ENCODE data around the gene CD99.

- TF ChIP-seq CTCF (IDR thresholded peaks at IDR 0.05) (no peak), POLR2A (IDR thresholded peaks at IDR 0.05) (no peak)
Observed at GRCh38 chrX:2718821-2719220, 27.7 kb downstream of the CD99 start.
